A673 (cell line): ENCODE measurements around the gene ACTMAP.

Experiments
- EZH2 ChIP-seq: fragments of 200-600 bp; sonication (generic); IDR thresholded peaks from 2 replicates; pipeline ENCODE4 v1.6.1; 2017; ENCODE audit warnings: borderline replicate concordance, low read depth, mild to moderate bottlenecking, mixed read lengths, antibody characterized with exemption, low read length; ENCODE audit not compliant: poor library complexity, severe bottlenecking
- TF ChIP-seq, protein P1 (sequence below): fragments of 300-800, 200-600 bp; sonication (generic); conservative IDR thresholded peaks from 2 replicates; pipeline ENCODE4 v1.5.1; 2017; ENCODE audit warnings: low read depth, mild to moderate bottlenecking, antibody characterized with exemption, low read length, moderate library complexity, mixed read lengths

- TF ChIP-seq, protein P1, sequence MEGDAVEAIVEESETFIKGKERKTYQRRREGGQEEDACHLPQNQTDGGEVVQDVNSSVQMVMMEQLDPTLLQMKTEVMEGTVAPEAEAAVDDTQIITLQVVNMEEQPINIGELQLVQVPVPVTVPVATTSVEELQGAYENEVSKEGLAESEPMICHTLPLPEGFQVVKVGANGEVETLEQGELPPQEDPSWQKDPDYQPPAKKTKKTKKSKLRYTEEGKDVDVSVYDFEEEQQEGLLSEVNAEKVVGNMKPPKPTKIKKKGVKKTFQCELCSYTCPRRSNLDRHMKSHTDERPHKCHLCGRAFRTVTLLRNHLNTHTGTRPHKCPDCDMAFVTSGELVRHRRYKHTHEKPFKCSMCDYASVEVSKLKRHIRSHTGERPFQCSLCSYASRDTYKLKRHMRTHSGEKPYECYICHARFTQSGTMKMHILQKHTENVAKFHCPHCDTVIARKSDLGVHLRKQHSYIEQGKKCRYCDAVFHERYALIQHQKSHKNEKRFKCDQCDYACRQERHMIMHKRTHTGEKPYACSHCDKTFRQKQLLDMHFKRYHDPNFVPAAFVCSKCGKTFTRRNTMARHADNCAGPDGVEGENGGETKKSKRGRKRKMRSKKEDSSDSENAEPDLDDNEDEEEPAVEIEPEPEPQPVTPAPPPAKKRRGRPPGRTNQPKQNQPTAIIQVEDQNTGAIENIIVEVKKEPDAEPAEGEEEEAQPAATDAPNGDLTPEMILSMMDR = no peak
- TF ChIP-seq EZH2 = no peak
Measured at GRCh38 chr19:40791996-40792395, 41.7 kb upstream of the ACTMAP start.
